Measurements from ENCODE around the gene CDC25C. TPM values are rescaled to one million over a fixed set of nuclear protein-coding genes. Genes with fewer than 3 reads are reported as not detected.
A peak's percentile ranks its signal among the peaks of the same experiment; 100 is the strongest.
"Not testable (repeated sequence)": the region's sequence is repeated elsewhere in the genome, so short reads cannot be mapped to it uniquely, and the experiment has no call there.

Gene CDC25C
- total RNA-seq, 1 donor from 2014 or later, result 22.7 TPM

DNA sequence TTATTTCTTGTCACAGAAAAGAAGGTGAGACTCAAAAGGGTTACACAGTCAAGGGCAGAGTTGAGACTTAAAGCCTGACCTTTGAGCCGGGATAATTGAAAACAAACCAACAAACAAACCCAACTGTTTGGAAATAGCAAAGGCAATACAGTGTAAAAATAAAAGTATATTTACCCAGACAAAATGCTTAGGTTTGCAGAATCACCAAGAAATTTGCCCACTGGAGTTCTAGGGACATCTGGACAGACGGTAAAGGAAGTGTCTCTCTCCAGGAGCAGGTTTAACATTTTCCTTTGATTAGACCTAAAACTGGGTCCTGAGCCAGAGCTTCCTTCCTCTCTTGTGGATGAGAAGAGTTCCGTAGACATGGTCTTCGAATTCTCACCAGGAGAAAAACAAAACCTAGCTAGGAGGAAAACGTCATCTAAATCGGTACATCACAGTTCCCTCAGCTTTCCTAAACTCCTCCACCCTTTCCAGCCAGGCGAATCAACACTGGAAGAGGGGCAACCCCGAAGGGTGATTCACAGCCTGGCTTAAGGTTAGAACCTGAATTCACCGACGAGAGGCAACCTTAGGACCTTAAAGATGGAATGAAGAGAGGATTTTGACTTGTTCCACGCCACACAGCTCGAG lies 673 bp downstream of the CDC25C start:
- Mint-ChIP-seq H3K4me3 (peak overlapping the region; percentile 88), H3K4me1 (peaks cover 27% of the 10 kb centered on the region), H3K9me3 (no peaks in the 10 kb centered on the region), H3K27ac (ENCODE audit: unreplicated experiment) (peak overlapping the region; percentile 98), H3K27me3 (ENCODE audit: low read depth) (no peaks in the 10 kb centered on the region), H3K36me3 (ENCODE audit: low read depth) (no peaks in the 10 kb centered on the region)
- TF ChIP-seq, protein P1, sequence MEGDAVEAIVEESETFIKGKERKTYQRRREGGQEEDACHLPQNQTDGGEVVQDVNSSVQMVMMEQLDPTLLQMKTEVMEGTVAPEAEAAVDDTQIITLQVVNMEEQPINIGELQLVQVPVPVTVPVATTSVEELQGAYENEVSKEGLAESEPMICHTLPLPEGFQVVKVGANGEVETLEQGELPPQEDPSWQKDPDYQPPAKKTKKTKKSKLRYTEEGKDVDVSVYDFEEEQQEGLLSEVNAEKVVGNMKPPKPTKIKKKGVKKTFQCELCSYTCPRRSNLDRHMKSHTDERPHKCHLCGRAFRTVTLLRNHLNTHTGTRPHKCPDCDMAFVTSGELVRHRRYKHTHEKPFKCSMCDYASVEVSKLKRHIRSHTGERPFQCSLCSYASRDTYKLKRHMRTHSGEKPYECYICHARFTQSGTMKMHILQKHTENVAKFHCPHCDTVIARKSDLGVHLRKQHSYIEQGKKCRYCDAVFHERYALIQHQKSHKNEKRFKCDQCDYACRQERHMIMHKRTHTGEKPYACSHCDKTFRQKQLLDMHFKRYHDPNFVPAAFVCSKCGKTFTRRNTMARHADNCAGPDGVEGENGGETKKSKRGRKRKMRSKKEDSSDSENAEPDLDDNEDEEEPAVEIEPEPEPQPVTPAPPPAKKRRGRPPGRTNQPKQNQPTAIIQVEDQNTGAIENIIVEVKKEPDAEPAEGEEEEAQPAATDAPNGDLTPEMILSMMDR (conservative IDR thresholded peaks at IDR 0.05), result no peak
- no peak for DNase-seq (ENCODE audit: low read depth, low spot score)

DNA sequence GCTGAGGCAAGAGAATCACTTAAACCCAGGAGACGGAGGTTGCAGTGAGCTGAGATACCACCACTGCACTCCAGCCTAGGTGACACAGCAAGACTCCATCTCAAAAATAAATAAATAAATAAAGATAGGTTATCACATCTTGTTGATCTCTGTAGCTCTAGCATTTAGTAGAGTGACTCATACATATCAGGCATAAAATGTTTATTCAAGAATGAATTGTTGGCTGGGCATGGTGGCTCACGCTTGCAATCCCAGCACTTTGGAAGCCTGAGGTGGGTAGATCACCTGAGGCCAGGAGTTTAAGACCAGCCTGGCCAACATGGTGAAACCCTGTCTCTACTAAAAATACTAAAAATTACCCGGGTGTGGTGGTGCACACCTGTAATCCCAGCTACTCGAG lies 13.4 kb downstream of the CDC25C start:
- not testable (repeated sequence) for H3K27ac Mint-ChIP-seq (ENCODE audit: unreplicated experiment)

DNA sequence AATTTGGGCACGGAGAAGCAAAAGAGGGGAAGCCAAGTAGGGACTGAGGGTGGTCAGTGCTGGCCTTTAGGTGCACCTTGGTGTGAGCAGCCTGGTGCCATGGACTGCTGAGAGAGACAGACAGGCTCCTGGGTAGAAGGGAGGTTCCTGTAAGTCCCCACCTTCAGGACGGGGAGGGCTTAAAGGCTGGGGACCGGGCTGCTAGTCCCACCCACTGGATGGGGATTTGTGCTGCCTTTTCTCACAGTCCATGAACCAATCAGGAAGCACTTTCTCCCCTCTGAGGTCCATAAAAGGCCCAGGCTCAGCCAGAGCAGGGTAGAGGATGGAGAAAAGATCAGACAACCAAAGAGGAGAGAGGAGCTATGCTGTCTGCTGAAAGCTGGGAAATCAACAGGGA lies 15.2 kb downstream of the CDC25C start:
- DNase-seq (ENCODE audit: low read depth, low spot score), result no peak
- TF ChIP-seq, protein P1 (conservative IDR thresholded peaks at IDR 0.05), result no peak
- Mint-ChIP-seq H3K36me3 (ENCODE audit: low read depth) (peaks cover 10% of the 10 kb centered on the region), H3K27me3 (ENCODE audit: low read depth) (no peaks in the 10 kb centered on the region), H3K27ac (ENCODE audit: unreplicated experiment) (no peak overlapping the region), H3K4me3 (no peak overlapping the region), H3K4me1 (no peaks in the 10 kb centered on the region), H3K9me3 (no peaks in the 10 kb centered on the region)

More for the DNA sequence above, 13.4 kb downstream of the CDC25C start:
- not testable (repeated sequence) for H3K36me3 Mint-ChIP-seq (ENCODE audit: low read depth); H3K4me3 Mint-ChIP-seq; H3K9me3 Mint-ChIP-seq; H3K4me1 Mint-ChIP-seq; DNase-seq (ENCODE audit: low read depth, low spot score); H3K27me3 Mint-ChIP-seq (ENCODE audit: low read depth)

DNA sequence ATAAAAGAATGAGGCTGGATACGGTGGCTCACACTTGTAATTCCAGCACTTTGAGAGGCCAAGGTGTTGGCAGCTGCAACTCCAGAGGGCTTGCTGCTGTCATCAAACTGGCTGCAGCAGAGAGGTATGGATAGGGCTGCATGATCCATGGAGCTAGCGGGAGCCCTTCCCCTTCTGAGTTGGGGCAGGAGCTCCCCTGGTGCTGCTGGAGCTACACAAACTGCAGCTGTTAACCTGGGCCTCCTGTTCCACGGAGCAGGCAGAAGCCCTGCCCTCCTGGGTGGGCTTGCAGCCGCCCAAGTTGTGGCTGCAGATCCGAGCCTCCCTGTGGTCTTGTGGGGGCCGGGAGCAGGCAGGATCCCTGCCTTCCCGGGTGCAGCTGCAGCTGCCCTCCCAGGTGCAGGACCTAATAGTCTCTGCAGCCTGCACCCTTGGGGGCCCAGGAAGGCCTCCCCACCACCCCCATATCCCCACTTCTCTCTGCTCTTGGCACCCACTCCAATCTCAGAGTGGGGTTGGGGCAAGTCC lies 15.8 kb downstream of the CDC25C start:
- no peaks in the 10 kb centered on the region for H3K27me3 Mint-ChIP-seq (ENCODE audit: low read depth)
- peaks cover 10% of the 10 kb centered on the region for H3K36me3 Mint-ChIP-seq (ENCODE audit: low read depth)
- H3K27ac Mint-ChIP-seq (ENCODE audit: unreplicated experiment), result no peak overlapping the region
- TF ChIP-seq, protein P1 (conservative IDR thresholded peaks at IDR 0.05), result no peak
- H3K9me3 Mint-ChIP-seq, result no peaks in the 10 kb centered on the region
- no peak overlapping the region for H3K4me3 Mint-ChIP-seq
- no peak for DNase-seq (ENCODE audit: low read depth, low spot score)
- no peaks in the 10 kb centered on the region for H3K4me1 Mint-ChIP-seq

DNA sequence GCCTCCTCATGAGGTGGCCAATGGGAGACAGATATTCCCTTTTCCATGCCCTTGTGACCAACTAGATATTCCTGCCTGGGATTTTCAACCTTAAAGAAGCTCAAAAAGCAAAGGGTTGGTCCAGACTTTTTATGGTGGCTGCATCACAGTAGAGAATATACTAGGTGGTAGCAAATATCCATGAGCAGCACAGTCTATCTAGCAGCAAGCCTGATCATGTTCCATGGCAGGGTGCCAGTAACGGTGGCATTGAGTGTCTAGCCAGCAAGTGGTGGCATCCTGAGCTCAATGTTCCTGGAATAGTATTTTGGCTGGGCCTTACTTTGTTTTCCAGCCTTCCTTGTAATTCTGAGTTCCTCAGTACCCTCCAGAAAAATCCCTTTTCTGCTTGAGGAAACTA lies 25.8 kb downstream of the CDC25C start:
- H3K36me3 Mint-ChIP-seq (ENCODE audit: low read depth), result peaks cover 9% of the 10 kb centered on the region
- no peak overlapping the region for H3K27ac Mint-ChIP-seq (ENCODE audit: unreplicated experiment)
- no peaks in the 10 kb centered on the region for H3K4me1 Mint-ChIP-seq
- no peak for DNase-seq (ENCODE audit: low read depth, low spot score)
- TF ChIP-seq, protein P1 (conservative IDR thresholded peaks at IDR 0.05), result no peak
- no peaks in the 10 kb centered on the region for H3K9me3 Mint-ChIP-seq
- no peaks in the 10 kb centered on the region for H3K27me3 Mint-ChIP-seq (ENCODE audit: low read depth)
- H3K4me3 Mint-ChIP-seq, result no peak overlapping the region

DNA sequence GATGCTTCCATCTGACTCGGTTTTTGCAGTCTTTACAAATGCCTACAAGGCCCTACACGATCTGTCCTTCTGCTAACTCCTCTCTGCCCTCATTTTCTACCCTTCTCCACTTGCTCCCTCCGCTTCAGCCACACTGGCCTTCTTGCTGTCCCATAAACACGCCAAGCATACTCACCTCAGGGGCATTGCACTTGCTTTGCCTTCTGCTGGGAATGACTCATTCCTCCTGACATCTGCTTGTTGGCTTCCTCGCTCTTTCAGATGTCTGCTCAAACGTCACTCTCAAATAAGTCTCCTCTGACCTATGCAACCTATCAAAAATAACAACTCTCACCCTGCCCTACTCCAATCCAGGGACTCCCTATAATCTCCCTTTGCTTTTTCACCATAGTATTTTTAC lies 28.2 kb downstream of the CDC25C start:
- DNase-seq (ENCODE audit: low read depth, low spot score), result no peak
- Mint-ChIP-seq H3K36me3 (ENCODE audit: low read depth) (peaks cover 19% of the 10 kb centered on the region), H3K4me1 (no peaks in the 10 kb centered on the region), H3K27ac (ENCODE audit: unreplicated experiment) (no peak overlapping the region), H3K27me3 (ENCODE audit: low read depth) (no peaks in the 10 kb centered on the region), H3K4me3 (no peak overlapping the region), H3K9me3 (no peaks in the 10 kb centered on the region)
- TF ChIP-seq, protein P1 (conservative IDR thresholded peaks at IDR 0.05), result no peak
